ENCODE measurements around the gene LINC00305. TPM values are rescaled to one million over a fixed set of nuclear protein-coding genes. Genes with fewer than 3 reads are reported as not detected.

The LINC00305 gene
- total RNA-seq, 1 donor from 2014 or later: 16.4 TPM

- Mint-ChIP-seq H3K9me3 (ENCODE audit: unreplicated experiment) (no peaks in the 10 kb centered on the region), H3K27ac (ENCODE audit: unreplicated experiment) (no peak overlapping the region), H3K27me3 (ENCODE audit: unreplicated experiment) (no peaks in the 10 kb centered on the region), H3K36me3 (ENCODE audit: low read depth, unreplicated experiment) (no peaks in the 10 kb centered on the region), H3K4me3 (ENCODE audit: unreplicated experiment) (no peak overlapping the region), H3K4me1 (ENCODE audit: unreplicated experiment) (no peaks in the 10 kb centered on the region)
- DNase-seq (ENCODE audit: low spot score): no peak
- TF ChIP-seq CTCF (IDR thresholded peaks at IDR 0.05; ENCODE audit: unreplicated experiment): no peak
Observed at GRCh38 chr18:64032312-64032711, 116.6 kb downstream of the LINC00305 start.

GRCh38 chr18:64031411-64031810 is 117.5 kb downstream of the LINC00305 start:
- H3K27ac Mint-ChIP-seq (ENCODE audit: unreplicated experiment): no peak overlapping the region
- no peak for DNase-seq (ENCODE audit: low spot score)
- peaks cover 1% of the 10 kb centered on the region for H3K27me3 Mint-ChIP-seq (ENCODE audit: unreplicated experiment)
- TF ChIP-seq CTCF (IDR thresholded peaks at IDR 0.05; ENCODE audit: unreplicated experiment): no peak
- H3K9me3 Mint-ChIP-seq (ENCODE audit: unreplicated experiment): no peaks in the 10 kb centered on the region
- H3K4me1 Mint-ChIP-seq (ENCODE audit: unreplicated experiment): no peaks in the 10 kb centered on the region
- no peak overlapping the region for H3K4me3 Mint-ChIP-seq (ENCODE audit: unreplicated experiment)
- no peaks in the 10 kb centered on the region for H3K36me3 Mint-ChIP-seq (ENCODE audit: low read depth, unreplicated experiment)

Other genes with a start within 250 kb of the LINC00305 start
- gene SERPINB10, start 241.1 kb downstream of the LINC00305 start, total RNA-seq (ENCODE audit: unreplicated experiment): not detected
- not detected for gene HMSD, start 199.8 kb downstream of the LINC00305 start, total RNA-seq (ENCODE audit: unreplicated experiment)
- gene SERPINB8, start 179.0 kb downstream of the LINC00305 start, total RNA-seq (ENCODE audit: unreplicated experiment): 4.3 TPM